GM19043 (cell line): Measurements from ENCODE around the gene SYF2.
A peak's percentile ranks its signal among the peaks of the same experiment; 100 is the strongest.
"Not testable (repeated sequence)": the region's sequence is repeated elsewhere in the genome, so short reads cannot be mapped to it uniquely, and the experiment has no call there.

ENCODE experiments used
- ATAC-seq: cut with Tn5 transposase; IDR thresholded peaks from one replicate; pipeline ENCODE4 v1.9.1; 2021; ENCODE audit warnings: low read depth; ENCODE audit not compliant: unreplicated experiment

SYF2 gene

GRCh38 chr1:25247024-25247828 lies 14.9 kb upstream of the SYF2 start, which contains the start of gene RSRP1:
TSS of gene RSRP1 (minus strand) at chr1:25247454. CDS start at chr1:25246963, 491 bp downstream.
- ATAC-seq: peak; percentile 68

- no peak for ATAC-seq
These were observed 14.3 kb upstream of the SYF2 start for GRCh38 chr1:25246600-25247023.

- ATAC-seq: no peak
These were observed 13.7 kb upstream of the SYF2 start for GRCh38 chr1:25245809-25246599.

- no peak for ATAC-seq
These were observed 13.1 kb upstream of the SYF2 start for GRCh38 chr1:25245393-25245792.

GRCh38 chr1:25243907-25244306 lies 11.6 kb upstream of the SYF2 start:
- ATAC-seq: no peak

GRCh38 chr1:25239681-25240541 lies 7.6 kb upstream of the SYF2 start:
- ATAC-seq: peak; percentile 65

- ATAC-seq: no peak
These were observed 5.7 kb upstream of the SYF2 start for GRCh38 chr1:25238046-25238445.

GRCh38 chr1:25236261-25236660 lies 4.0 kb upstream of the SYF2 start:
- not testable (repeated sequence) for ATAC-seq

- ATAC-seq: not testable (repeated sequence)
These were observed 3.1 kb upstream of the SYF2 start for GRCh38 chr1:25235411-25235810.

GRCh38 chr1:25232866-25233784 lies 823 bp upstream of the SYF2 start:
- ATAC-seq: no peak

- ATAC-seq: no peak
These were observed 8.8 kb downstream of the SYF2 start for GRCh38 chr1:25223471-25223870.

GRCh38 chr1:25222606-25223005 lies 9.7 kb downstream of the SYF2 start:
- no peak for ATAC-seq

GRCh38 chr1:25220666-25221065 lies 11.6 kb downstream of the SYF2 start:
- no peak for ATAC-seq

GRCh38 chr1:25219661-25220251 lies 12.5 kb downstream of the SYF2 start:
- no peak for ATAC-seq

GRCh38 chr1:25217598-25218232 lies 14.6 kb downstream of the SYF2 start:
- no peak for ATAC-seq

- no peak for ATAC-seq
These were observed 15.3 kb downstream of the SYF2 start for GRCh38 chr1:25217015-25217414.

- no peak for ATAC-seq
These were observed 16.2 kb downstream of the SYF2 start for GRCh38 chr1:25216123-25216522.

- ATAC-seq: no peak
These were observed 19.6 kb downstream of the SYF2 start for GRCh38 chr1:25212725-25213124.

- ATAC-seq: no peak
These were observed 21.6 kb downstream of the SYF2 start for GRCh38 chr1:25210728-25211127.
